HUDEP-2 (cell line): ENCODE measurements around the gene TIMM13.
"Not testable (repeated sequence)": the region's sequence is repeated elsewhere in the genome, so short reads cannot be mapped to it uniquely, and the experiment has no call there.

ENCODE experiments used
- DNase-seq, 76 experiments: peaks; one replicate each; lab custom pipeline; 2025; ENCODE audit not compliant: unreplicated experiment in 76 of 76; lab: John Stamatoyannopoulos, UW

Gene TIMM13

DNA sequence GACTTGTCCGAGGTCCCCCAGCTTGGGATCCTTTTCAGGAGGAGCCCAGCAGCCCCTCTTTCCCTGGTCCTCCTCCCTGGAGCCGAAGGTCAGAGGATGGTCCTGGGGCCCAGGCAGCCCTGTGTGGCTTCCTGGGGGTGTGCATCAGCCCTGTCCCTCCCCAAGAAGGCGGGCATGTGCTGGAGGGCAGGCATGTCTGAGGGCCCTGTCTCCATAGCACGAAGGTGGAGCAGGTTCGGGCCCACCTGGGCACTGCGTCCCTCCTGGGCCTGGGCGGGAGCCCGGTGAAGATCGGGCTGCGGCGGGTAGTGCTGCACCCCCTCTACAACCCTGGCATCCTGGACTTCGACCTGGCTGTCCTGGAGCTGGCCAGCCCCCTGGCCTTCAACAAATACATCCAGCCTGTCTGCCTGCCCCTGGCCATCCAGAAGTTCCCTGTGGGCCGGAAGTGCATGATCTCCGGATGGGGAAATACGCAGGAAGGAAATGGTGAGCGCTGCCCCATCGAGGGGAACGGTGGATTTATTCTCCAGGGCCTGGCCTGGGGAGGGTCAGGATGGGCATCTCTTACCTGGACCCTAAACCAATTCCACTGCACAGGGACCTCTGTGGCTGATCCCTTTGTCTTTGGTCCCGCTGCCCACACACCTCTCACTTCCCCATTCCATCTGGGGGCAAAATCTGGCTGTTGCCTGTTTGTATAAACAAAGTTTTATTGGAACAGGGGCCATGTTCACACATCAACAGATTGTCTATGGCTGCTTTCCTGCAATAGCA, 10.9 kb downstream of the TIMM13 start:
- no peak for DNase-seq

GRCh38 chr19:2415973-2416319, 11.4 kb downstream of the TIMM13 start:
- no peak for DNase-seq

- no peak for DNase-seq
Measured at GRCh38 chr19:2415281-2415972, 12.0 kb downstream of the TIMM13 start.

- DNase-seq: no peak
Measured at GRCh38 chr19:2413629-2414028, 13.8 kb downstream of the TIMM13 start.

DNA sequence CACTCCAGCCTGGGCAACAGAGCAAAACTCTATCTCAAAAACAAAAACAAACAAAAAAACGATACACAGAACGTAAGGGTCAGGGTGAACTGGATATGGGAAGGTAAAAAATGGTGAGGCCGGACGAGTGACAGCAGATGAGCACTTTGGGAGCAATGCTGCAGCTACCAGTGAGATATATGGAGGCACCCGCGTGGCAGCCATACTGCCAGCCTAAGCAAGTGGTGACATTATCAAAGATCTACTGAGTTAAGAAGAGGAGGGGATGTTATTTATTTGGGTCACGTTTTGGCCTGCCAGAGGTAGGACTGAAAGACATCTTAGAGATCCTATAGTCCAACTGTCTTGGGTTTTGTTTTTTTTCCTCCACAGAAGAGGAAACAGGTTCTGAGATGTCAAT, 14.2 kb downstream of the TIMM13 start:
- DNase-seq: no peak

- DNase-seq: no peak
Measured at GRCh38 chr19:2412449-2412848, 14.9 kb downstream of the TIMM13 start.

GRCh38 chr19:2411709-2412108, 15.7 kb downstream of the TIMM13 start:
- DNase-seq: no peak

GRCh38 chr19:2410023-2410422, 17.4 kb downstream of the TIMM13 start:
- DNase-seq: no peak

DNA sequence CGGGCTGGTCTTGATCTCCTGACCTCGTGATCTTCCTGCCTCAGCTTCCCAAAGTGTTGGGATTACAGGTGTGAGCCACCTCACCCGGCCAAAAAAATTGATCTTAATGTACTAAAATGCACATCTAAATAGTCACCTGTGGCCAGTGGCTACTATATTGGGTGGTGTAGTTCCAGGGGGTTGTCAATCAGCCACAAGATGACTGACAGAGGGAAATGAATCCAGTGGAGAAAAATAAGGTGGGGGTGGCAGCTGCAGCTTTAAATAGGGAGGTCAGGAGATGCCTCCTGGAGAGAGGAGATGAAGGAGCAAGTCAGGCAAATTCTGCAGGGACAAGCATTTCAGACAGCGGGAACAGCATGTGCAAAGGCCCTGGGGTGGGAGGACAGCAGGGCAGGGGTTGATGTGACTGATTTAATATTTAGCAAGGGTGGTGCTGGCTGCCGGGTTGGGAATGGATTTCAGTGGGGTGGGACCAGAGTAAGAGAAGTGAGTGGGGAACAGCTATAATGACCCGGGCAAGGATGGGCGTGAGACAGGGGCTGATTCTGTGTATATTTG, 18.0 kb downstream of the TIMM13 start:
- DNase-seq: no peak

DNA sequence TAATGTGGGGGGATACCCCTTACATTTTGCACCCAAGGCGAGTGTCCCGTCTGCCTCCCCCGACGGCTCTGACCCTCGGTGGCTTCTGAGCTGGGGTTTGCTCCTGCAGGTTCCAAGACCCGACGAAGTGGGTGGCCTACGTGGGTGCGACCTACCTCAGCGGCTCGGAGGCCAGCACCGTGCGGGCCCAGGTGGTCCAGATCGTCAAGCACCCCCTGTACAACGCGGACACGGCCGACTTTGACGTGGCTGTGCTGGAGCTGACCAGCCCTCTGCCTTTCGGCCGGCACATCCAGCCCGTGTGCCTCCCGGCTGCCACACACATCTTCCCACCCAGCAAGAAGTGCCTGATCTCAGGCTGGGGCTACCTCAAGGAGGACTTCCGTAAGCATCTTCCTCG, 19.1 kb downstream of the TIMM13 start:
- DNase-seq: no peak

- no peak for DNase-seq
Measured at GRCh38 chr19:2399582-2399981, 27.8 kb downstream of the TIMM13 start.

DNA sequence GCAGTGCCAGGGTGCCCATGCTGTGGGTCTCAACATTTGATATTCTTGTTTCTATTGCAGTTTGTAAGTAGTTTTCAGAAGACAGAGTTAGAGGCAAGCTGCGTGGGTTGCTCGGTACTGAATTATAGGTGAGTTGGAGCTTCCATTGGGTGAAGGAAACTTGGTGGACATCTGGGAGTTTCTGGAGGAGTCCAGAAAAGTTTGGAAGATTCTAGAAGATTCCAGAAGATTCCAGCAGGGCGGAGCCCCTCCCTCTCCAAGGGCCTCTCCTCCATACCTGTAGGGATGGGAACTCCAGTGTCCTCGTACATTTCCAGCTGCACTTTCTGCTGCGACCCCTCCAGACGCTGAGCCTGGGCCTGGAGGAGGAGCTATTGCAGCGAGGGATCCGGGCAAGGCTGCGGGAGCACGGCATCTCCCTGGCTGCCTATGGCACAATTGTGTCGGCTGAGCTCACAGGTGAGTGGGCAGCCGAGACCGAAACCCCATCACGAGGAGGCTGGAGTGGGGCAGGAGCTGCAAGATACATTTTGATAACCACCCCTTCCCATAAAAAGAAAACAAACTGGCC, 28.6 kb downstream of the TIMM13 start:
- DNase-seq: no peak

- not testable (repeated sequence) for DNase-seq
Measured at GRCh38 chr19:2397173-2397572, 30.2 kb downstream of the TIMM13 start.

GRCh38 chr19:2395293-2395829, 32.0 kb downstream of the TIMM13 start:
- DNase-seq: not testable (repeated sequence)

- DNase-seq: no peak
Measured at GRCh38 chr19:2394442-2395292, 32.7 kb downstream of the TIMM13 start.

GRCh38 chr19:2394054-2394441, 33.3 kb downstream of the TIMM13 start:
- no peak for DNase-seq

GRCh38 chr19:2392899-2393298, 34.5 kb downstream of the TIMM13 start:
- DNase-seq: peak in 2 of 76 experiments; percentile 14 to 38

DNA sequence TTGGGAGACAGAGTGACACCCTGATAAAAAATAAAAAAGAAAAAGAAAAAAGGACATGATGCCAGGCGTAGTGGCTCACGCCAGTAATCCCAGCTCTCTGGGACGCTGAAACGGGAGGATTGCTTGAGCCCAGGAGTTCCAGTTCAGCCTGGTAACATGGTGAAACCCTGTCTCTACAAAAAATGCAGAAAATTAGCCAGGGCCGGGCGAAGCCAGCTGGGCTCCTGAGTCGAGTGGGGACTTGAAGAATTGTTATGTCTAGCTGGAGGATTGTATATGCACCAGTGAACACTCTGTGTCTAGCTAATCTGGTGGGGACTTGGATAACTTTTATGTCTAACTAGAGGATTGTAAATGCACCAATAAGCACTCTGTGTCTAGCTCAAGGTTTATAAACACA, 35.0 kb downstream of the TIMM13 start:
- DNase-seq: no peak

GRCh38 chr19:2391118-2391725, 36.2 kb downstream of the TIMM13 start:
- peak in 36 of 76 experiments; percentile 9 to 71 (median 38) for DNase-seq

DNA sequence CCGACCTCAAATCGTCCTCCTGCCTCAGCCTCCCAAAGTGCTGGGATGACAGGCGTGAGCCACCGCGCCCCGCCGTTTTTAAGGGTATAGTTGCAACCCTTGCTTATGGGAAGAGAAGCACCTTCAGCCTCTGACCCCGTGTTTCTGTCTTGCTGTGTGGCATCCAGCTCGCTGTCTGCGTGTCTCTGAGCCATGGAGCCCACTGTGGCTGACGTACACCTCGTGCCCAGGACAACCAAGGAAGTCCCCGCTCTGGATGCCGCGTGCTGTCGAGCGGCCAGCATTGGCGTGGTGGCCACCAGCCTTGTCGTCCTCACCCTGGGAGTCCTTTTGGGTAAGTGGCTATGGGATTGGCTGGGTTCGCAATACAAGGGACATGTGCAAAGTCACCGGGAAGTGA, 37.8 kb downstream of the TIMM13 start:
- DNase-seq: no peak
